ENCODE measurements around the gene NISCH. TPM values are rescaled to one million over a fixed set of nuclear protein-coding genes. Genes with fewer than 3 reads are reported as not detected.

The NISCH gene
- total RNA-seq, 1 donor from 2014 or later: 80.5 TPM

DNA sequence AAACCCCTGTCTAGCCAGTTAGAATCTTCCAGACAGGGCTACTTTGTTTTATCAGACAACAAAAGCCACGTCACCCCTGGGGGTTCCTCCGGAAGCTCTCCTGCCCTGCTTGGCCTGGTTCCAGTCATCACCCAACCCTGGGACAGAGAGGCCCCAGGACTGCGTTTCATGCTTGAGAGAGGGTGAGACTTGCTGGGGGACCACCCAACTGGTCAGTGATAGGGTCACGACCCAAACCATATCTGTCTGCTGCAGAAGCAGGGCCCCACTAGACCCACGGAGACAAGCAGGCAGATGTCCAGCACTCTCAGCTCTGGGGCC lies 77.1 kb downstream of the NISCH start:
- peak; percentile 47 for DNase-seq (ENCODE audit: low spot score)
- H3K79me2 ChIP-seq (ENCODE audit: low read depth): peaks cover 48% of the 10 kb centered on the region

DNA sequence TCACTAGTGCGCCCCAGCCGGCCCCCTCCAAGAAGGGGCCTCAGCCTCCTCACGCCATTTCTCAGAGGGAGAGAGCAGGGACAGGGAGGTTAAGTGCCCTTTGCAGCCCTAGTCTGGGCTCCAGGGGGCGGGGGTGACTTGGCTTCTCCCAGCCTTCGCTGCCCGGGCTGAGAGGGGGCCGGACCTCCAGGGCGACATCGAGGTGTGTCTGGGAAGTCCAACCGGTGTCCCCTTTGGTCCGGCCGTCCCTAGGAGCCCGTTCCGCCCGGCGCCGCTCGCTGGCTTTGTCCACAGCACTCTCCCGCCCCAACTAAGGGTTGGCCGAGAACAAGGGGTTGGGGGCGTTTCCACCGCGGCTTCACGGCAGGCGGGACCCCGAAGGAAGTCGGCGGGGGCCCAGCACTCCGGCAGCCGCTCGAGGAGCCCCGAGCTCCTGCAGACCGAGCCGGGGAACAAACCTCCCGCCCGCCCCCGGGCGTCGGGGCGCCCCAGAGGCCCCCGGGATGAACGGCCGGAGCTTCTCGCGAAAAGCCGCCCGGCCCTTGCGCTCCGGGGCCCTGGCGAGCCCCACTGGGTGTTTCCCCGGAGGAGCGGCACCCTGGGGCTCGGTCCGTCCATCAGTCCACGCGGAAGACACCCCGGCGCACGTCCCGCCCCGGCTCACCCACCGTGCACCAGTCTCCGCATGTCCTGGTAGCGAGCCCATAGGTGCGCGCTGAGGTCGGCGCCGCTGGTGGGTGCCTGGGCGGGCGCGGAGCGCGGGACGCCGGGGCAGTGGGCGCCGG lies 77.6 kb downstream of the NISCH start:
- H3K79me2 ChIP-seq (ENCODE audit: low read depth): peaks cover 54% of the 10 kb centered on the region

More for the DNA sequence above, 77.1 kb downstream of the NISCH start:
- Mint-ChIP-seq H3K27ac (no peak overlapping the region), H3K9me3 (no peaks in the 10 kb centered on the region), H3K36me3 (peaks cover 1% of the 10 kb centered on the region), H3K4me3 (peak overlapping the region; percentile 88), H3K4me1 (peaks cover 32% of the 10 kb centered on the region), H3K27me3 (ENCODE audit: insufficient read depth, low read depth) (peaks cover 10% of the 10 kb centered on the region)
- TF ChIP-seq EZH2phosphoT487 (IDR thresholded peaks at IDR 0.05) (no peak), EZH2 (IDR thresholded peaks at IDR 0.05) (no peak)
- TF ChIP-seq, protein P1, sequence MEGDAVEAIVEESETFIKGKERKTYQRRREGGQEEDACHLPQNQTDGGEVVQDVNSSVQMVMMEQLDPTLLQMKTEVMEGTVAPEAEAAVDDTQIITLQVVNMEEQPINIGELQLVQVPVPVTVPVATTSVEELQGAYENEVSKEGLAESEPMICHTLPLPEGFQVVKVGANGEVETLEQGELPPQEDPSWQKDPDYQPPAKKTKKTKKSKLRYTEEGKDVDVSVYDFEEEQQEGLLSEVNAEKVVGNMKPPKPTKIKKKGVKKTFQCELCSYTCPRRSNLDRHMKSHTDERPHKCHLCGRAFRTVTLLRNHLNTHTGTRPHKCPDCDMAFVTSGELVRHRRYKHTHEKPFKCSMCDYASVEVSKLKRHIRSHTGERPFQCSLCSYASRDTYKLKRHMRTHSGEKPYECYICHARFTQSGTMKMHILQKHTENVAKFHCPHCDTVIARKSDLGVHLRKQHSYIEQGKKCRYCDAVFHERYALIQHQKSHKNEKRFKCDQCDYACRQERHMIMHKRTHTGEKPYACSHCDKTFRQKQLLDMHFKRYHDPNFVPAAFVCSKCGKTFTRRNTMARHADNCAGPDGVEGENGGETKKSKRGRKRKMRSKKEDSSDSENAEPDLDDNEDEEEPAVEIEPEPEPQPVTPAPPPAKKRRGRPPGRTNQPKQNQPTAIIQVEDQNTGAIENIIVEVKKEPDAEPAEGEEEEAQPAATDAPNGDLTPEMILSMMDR (IDR thresholded peaks at IDR 0.05): no peak
- peak overlapping the region; percentile 64 for H3K9ac ChIP-seq
- no peak overlapping the region for H3K27ac ChIP-seq
- no peaks in the 10 kb centered on the region for H3K36me3 ChIP-seq
- peaks cover 53% of the 10 kb centered on the region for H4K20me1 ChIP-seq (ENCODE audit: low read depth)
- H2AFZ ChIP-seq (replicated peaks): no peak overlapping the region
- peaks cover 31% of the 10 kb centered on the region for H3F3A ChIP-seq (ENCODE audit: low read depth)
- peak overlapping the region; percentile 94 for H3K4me3 ChIP-seq
- peaks cover 27% of the 10 kb centered on the region for H3K4me1 ChIP-seq
- peak overlapping the region; percentile 88 for H3K4me2 ChIP-seq
- no peaks in the 10 kb centered on the region for H3K9me3 ChIP-seq (ENCODE audit: low read depth)
- no peaks in the 10 kb centered on the region for H3K27me3 ChIP-seq

DNA sequence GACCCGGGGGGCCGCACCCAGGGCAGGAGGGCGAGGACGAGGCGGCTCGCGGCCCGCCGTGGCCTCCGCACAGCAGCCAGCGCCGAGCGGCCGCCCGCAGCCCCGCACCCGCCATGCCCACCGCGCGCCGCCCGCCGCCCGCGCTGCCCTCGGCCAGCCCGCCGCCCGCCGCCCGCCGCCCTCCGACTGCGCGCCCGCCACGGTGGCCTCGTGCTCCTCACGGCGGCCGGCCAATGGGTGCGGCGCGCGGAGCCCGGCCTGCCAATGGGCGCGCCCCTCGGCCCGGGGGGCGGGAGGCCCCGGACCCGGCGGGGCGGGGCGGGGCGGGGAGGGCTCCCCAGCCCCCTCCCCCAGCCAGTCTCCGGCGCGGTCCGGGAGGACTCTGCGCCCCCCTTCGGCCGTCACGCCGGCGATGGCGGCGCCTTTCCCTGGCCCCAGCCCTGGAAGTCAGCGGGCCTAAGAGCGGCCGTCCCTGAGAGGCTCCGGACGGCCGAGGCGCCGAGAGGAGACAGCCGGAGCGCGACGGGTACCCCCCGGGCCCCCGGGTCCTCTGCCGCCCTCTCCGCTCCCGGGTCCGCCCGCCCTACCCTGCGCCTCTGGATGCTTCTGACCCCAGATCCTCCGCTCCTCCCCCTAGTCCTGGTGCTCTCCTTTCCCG lies 78.3 kb downstream of the NISCH start, which contains the start of gene NT5DC2:
Gene NT5DC2 (minus strand): TSS at position 235 of the 658 bp plus-strand sequence. CDS start 120 bp downstream, at position 115.
- H4K20me1 ChIP-seq (ENCODE audit: low read depth): peaks cover 60% of the 10 kb centered on the region

More for the DNA sequence above, 77.6 kb downstream of the NISCH start:
- H3K36me3 ChIP-seq: no peaks in the 10 kb centered on the region
- H3K9me3 Mint-ChIP-seq: no peaks in the 10 kb centered on the region
- H3K9ac ChIP-seq: peak overlapping the region; percentile 64
- peak overlapping the region; percentile 88 for H3K4me2 ChIP-seq
- no peak for TF ChIP-seq EZH2phosphoT487 (IDR thresholded peaks at IDR 0.05)
- TF ChIP-seq, protein P1 (IDR thresholded peaks at IDR 0.05): no peak
- no peak for TF ChIP-seq EZH2 (IDR thresholded peaks at IDR 0.05)
- H3K27me3 ChIP-seq: no peaks in the 10 kb centered on the region
- H3K4me1 ChIP-seq: peaks cover 32% of the 10 kb centered on the region
- peaks cover 1% of the 10 kb centered on the region for H3K36me3 Mint-ChIP-seq
- no peak overlapping the region for H3K27ac ChIP-seq
- peaks cover 54% of the 10 kb centered on the region for H4K20me1 ChIP-seq (ENCODE audit: low read depth)
- H3K27ac Mint-ChIP-seq: no peak overlapping the region
- DNase-seq (ENCODE audit: low spot score): peak; percentile 79
- H2AFZ ChIP-seq (replicated peaks): no peak overlapping the region
- peaks cover 31% of the 10 kb centered on the region for H3F3A ChIP-seq (ENCODE audit: low read depth)
- H3K4me1 Mint-ChIP-seq: peaks cover 34% of the 10 kb centered on the region
- H3K4me3 Mint-ChIP-seq: peak overlapping the region; percentile 88
- no peaks in the 10 kb centered on the region for H3K9me3 ChIP-seq (ENCODE audit: low read depth)
- peaks cover 10% of the 10 kb centered on the region for H3K27me3 Mint-ChIP-seq (ENCODE audit: insufficient read depth, low read depth)
- H3K4me3 ChIP-seq: peak overlapping the region; percentile 94

More for the DNA sequence above, 78.3 kb downstream of the NISCH start, which contains the start of gene NT5DC2:
- DNase-seq (ENCODE audit: low spot score): peak; percentile 92
- Histone ChIP-seq H3K9me3 (ENCODE audit: low read depth) (no peaks in the 10 kb centered on the region), H3K9ac (peak within 1 kb of the TSS; percentile 64), H3K27me3 (no peaks in the 10 kb centered on the region), H3K4me2 (peak within 1 kb of the TSS; percentile 88), H3K36me3 (no peaks in the 10 kb centered on the region), H3K4me1 (peaks cover 36% of the 10 kb centered on the region), H3F3A (ENCODE audit: low read depth) (peaks cover 31% of the 10 kb centered on the region), H2AFZ (replicated peaks) (no peak within 1 kb of the TSS), H3K27ac (peak within 1 kb of the TSS; percentile 2), H3K79me2 (ENCODE audit: low read depth) (peaks cover 61% of the 10 kb centered on the region), H3K4me3 (peak within 1 kb of the TSS; percentile 94)
- H3K9me3 Mint-ChIP-seq: no peaks in the 10 kb centered on the region
- H3K4me1 Mint-ChIP-seq: peaks cover 36% of the 10 kb centered on the region
- peak within 1 kb of the TSS; percentile 81 for H3K27ac Mint-ChIP-seq
- peaks cover 2% of the 10 kb centered on the region for H3K36me3 Mint-ChIP-seq
- TF ChIP-seq EZH2 (IDR thresholded peaks at IDR 0.05) (no peak), EZH2phosphoT487 (IDR thresholded peaks at IDR 0.05) (no peak)
- TF ChIP-seq, protein P1 (IDR thresholded peaks at IDR 0.05): no peak
- peaks cover 10% of the 10 kb centered on the region for H3K27me3 Mint-ChIP-seq (ENCODE audit: insufficient read depth, low read depth)
- H3K4me3 Mint-ChIP-seq: peak within 1 kb of the TSS; percentile 88
